HG02623 (cell line): ENCODE data around the gene VDAC1.

Source experiments
- ATAC-seq: cut with Tn5 transposase; IDR thresholded peaks from one replicate; pipeline ENCODE4 v1.9.1; 2021; ENCODE audit warnings: moderate library complexity; ENCODE audit not compliant: unreplicated experiment

VDAC1 gene

GRCh38 chr5:134025786-134026185 lies 21.0 kb upstream of the VDAC1 start:
- no peak for ATAC-seq

- ATAC-seq, result no peak
These were observed 20.0 kb upstream of the VDAC1 start for GRCh38 chr5:134024811-134025210.

- no peak for ATAC-seq
These were observed 17.6 kb upstream of the VDAC1 start for GRCh38 chr5:134022333-134022732.

- no peak for ATAC-seq
These were observed 15.4 kb upstream of the VDAC1 start for GRCh38 chr5:134020188-134020587.

GRCh38 chr5:134019636-134020035 lies 14.9 kb upstream of the VDAC1 start:
- ATAC-seq, result no peak

GRCh38 chr5:134018986-134019316 lies 14.2 kb upstream of the VDAC1 start:
- no peak for ATAC-seq

GRCh38 chr5:134018154-134018985 lies 13.6 kb upstream of the VDAC1 start:
- ATAC-seq, result no peak

- no peak for ATAC-seq
These were observed 3.5 kb upstream of the VDAC1 start for GRCh38 chr5:134008266-134008749.

- ATAC-seq, result no peak
These were observed 2.9 kb upstream of the VDAC1 start for GRCh38 chr5:134007581-134008265.

- no peak for ATAC-seq
These were observed 1.3 kb upstream of the VDAC1 start for GRCh38 chr5:134006115-134006514.

- no peak for ATAC-seq
These were observed 764 bp upstream of the VDAC1 start for GRCh38 chr5:134005417-134006061.

- ATAC-seq, result peak; percentile 28
These were observed 754 bp downstream of the VDAC1 start for GRCh38 chr5:134003817-134004625.

- no peak for ATAC-seq
These were observed 1.5 kb downstream of the VDAC1 start for GRCh38 chr5:134003064-134003816.

- ATAC-seq, result no peak
These were observed 2.6 kb downstream of the VDAC1 start for GRCh38 chr5:134001938-134002731.

GRCh38 chr5:134000696-134001453 lies 3.9 kb downstream of the VDAC1 start:
- ATAC-seq, result no peak

- no peak for ATAC-seq
These were observed 4.7 kb downstream of the VDAC1 start for GRCh38 chr5:134000091-134000511.

GRCh38 chr5:133998807-133999206 lies 6.0 kb downstream of the VDAC1 start:
- ATAC-seq, result no peak

- ATAC-seq, result no peak
These were observed 6.7 kb downstream of the VDAC1 start for GRCh38 chr5:133998042-133998441.
